ENCODE data around the gene LRGUK. TPM values are rescaled to one million over a fixed set of nuclear protein-coding genes. Genes with fewer than 3 reads are reported as not detected.
A peak's percentile ranks its signal among the peaks of the same experiment; 100 is the strongest.

The LRGUK gene
- total and polyA plus RNA-seq, 2 experiments from 2014 or later: 2.4 to 7.1 TPM

GRCh38 chr7:134209322-134210015 lies 82.3 kb downstream of the LRGUK start:
- no peak overlapping the region for H3K4me2 ChIP-seq
- no peaks in the 10 kb centered on the region for H3K27me3 Mint-ChIP-seq (ENCODE audit: insufficient read depth, low read depth, poor library complexity)
- H3K4me1 ChIP-seq (ENCODE audit: insufficient read depth): no peaks in the 10 kb centered on the region
- no peaks in the 10 kb centered on the region; the same call in 2 of the 3 replicates for H3K4me1 Mint-ChIP-seq
- DNase-seq (ENCODE audit: low spot score): no peak
- H3K9me2 ChIP-seq (ENCODE audit: insufficient read depth): peaks cover 3% of the 10 kb centered on the region; the same call in 1 of the 2 replicates
- H3K27ac ChIP-seq (ENCODE audit: low read depth): no peak overlapping the region
- no peak for TF ChIP-seq JUNB (IDR thresholded peaks at IDR 0.05; ENCODE audit: unreplicated experiment)
- TF ChIP-seq ZNF114 (CRISPR knock-in tag; IDR thresholded peaks at IDR 0.05): no peak
- no peak overlapping the region for H2AFZ ChIP-seq
- H3K27ac Mint-ChIP-seq: no peak overlapping the region
- H3K36me3 Mint-ChIP-seq (ENCODE audit: low read depth): peaks cover 13% of the 10 kb centered on the region
- H4K20me1 ChIP-seq (replicated peaks; ENCODE audit: insufficient read depth): no peaks in the 10 kb centered on the region
- no peaks in the 10 kb centered on the region for H3F3A ChIP-seq (replicated peaks; ENCODE audit: low read depth)
- no peak overlapping the region for H3K4me3 ChIP-seq
- no peaks in the 10 kb centered on the region for H3K27me3 ChIP-seq (ENCODE audit: insufficient read depth)
- no peak overlapping the region for H3K4me3 Mint-ChIP-seq
- ATAC-seq: peak; percentile 36; the same call in 1 of the 3 replicates
- H3K9me3 Mint-ChIP-seq: no peaks in the 10 kb centered on the region; the same call in 2 of the 3 replicates
- no peaks in the 10 kb centered on the region for H3K79me2 ChIP-seq (replicated peaks; ENCODE audit: insufficient read depth)
- H3K36me3 ChIP-seq (ENCODE audit: insufficient read depth): peaks cover 1% of the 10 kb centered on the region; the same call in 1 of the 2 replicates

DNA sequence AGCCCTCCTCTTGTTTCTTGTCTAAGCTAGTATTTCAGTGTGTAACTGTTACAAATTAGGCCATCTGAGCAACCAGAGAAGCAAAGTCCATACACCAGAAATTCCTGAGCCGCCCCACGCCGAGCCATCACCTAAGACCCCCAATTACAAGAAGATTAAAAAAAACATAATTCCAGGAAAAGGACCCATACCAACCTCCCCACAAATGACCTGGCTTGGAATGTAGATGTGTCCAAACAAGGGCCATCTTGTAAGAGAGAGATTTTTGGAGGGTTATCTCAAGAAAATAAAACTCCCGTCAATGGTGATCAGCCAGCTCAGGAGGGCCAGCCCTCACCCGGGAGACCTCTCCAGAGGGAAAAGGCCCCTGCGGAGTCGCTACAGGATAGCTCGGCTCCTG lies 83.1 kb downstream of the LRGUK start:
- H3K27me3 Mint-ChIP-seq (ENCODE audit: insufficient read depth, low read depth, poor library complexity): no peaks in the 10 kb centered on the region
- H3F3A ChIP-seq (replicated peaks; ENCODE audit: low read depth): no peaks in the 10 kb centered on the region
- H3K36me3 Mint-ChIP-seq (ENCODE audit: low read depth): peaks cover 6% of the 10 kb centered on the region; the same call in 2 of the 3 replicates
- H3K27me3 ChIP-seq (ENCODE audit: insufficient read depth): no peaks in the 10 kb centered on the region
- no peak overlapping the region for H3K4me2 ChIP-seq
- no peaks in the 10 kb centered on the region; the same call in 2 of the 3 replicates for H3K9me3 Mint-ChIP-seq
- no peaks in the 10 kb centered on the region for H3K79me2 ChIP-seq (replicated peaks; ENCODE audit: insufficient read depth)
- H3K9me2 ChIP-seq (ENCODE audit: insufficient read depth): peaks cover 3% of the 10 kb centered on the region; the same call in 1 of the 2 replicates
- no peak overlapping the region for H2AFZ ChIP-seq
- H3K4me1 Mint-ChIP-seq: no peaks in the 10 kb centered on the region; the same call in 2 of the 3 replicates
- no peak overlapping the region for H3K4me3 ChIP-seq
- H4K20me1 ChIP-seq (replicated peaks; ENCODE audit: insufficient read depth): no peaks in the 10 kb centered on the region
- H3K27ac ChIP-seq (ENCODE audit: low read depth): no peak overlapping the region
- no peak overlapping the region for H3K27ac Mint-ChIP-seq
- no peak overlapping the region for H3K4me3 Mint-ChIP-seq
- DNase-seq (ENCODE audit: low spot score): no peak
- H3K36me3 ChIP-seq (ENCODE audit: insufficient read depth): no peaks in the 10 kb centered on the region
- no peak for ATAC-seq
- H3K4me1 ChIP-seq (ENCODE audit: insufficient read depth): no peaks in the 10 kb centered on the region
- TF ChIP-seq, protein P1, sequence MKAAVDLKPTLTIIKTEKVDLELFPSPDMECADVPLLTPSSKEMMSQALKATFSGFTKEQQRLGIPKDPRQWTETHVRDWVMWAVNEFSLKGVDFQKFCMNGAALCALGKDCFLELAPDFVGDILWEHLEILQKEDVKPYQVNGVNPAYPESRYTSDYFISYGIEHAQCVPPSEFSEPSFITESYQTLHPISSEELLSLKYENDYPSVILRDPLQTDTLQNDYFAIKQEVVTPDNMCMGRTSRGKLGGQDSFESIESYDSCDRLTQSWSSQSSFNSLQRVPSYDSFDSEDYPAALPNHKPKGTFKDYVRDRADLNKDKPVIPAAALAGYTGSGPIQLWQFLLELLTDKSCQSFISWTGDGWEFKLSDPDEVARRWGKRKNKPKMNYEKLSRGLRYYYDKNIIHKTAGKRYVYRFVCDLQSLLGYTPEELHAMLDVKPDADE (IDR thresholded peaks at IDR 0.05): no peak
- no peak for TF ChIP-seq CREB1 (CRISPR knock-in tag; IDR thresholded peaks at IDR 0.05; ENCODE audit: low read depth)
- TF ChIP-seq REST (IDR thresholded peaks at IDR 0.05; ENCODE audit: unreplicated experiment): no peak
- no peak for TF ChIP-seq EZH2phosphoT487 (IDR thresholded peaks at IDR 0.05; ENCODE audit: unreplicated experiment)
- TF ChIP-seq NANOG (IDR thresholded peaks at IDR 0.05; ENCODE audit: borderline replicate concordance): no peak
- TF ChIP-seq POLR2AphosphoS5 (IDR thresholded peaks at IDR 0.05; ENCODE audit: low read depth): no peak
- no peak for TF ChIP-seq EZH2 (IDR thresholded peaks at IDR 0.05; ENCODE audit: low read depth, unreplicated experiment)
- TF ChIP-seq ZNF462 (CRISPR knock-in tag; IDR thresholded peaks at IDR 0.05): no peak
- TF ChIP-seq ZNF331 (CRISPR knock-in tag; IDR thresholded peaks at IDR 0.05; ENCODE audit: low read depth): no peak
